ENCODE results near the gene AFTPH. TPM values are rescaled to one million over a fixed set of nuclear protein-coding genes. Genes with fewer than 3 reads are reported as not detected.

Gene AFTPH
- total RNA-seq, 1 experiment from 2014 or later = 42.2 TPM

DNA sequence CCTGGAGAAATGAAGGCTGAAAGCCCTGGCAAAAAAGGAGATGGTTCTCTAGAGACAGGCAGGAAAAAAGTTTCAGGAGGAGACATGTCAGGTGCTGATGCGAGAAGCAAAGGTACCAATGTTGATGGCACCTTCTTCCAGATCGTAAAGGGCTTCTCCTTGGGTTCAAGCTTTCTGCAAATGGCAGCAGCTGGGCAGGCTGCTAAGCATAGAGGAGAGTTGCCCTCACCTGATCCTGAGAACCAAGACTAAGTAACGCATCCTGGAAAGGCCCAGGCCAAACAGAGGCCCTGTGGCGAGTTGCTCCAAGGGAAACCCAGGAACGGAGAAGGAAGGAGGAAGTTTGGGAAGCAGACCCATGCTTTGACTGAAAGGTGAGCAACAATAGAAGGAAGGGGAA lies 23.6 kb upstream of the AFTPH start:
- BruUV-seq (replicated peaks) = no TSS peak
- CTCF ChIA-PET = no interaction called here

DNA sequence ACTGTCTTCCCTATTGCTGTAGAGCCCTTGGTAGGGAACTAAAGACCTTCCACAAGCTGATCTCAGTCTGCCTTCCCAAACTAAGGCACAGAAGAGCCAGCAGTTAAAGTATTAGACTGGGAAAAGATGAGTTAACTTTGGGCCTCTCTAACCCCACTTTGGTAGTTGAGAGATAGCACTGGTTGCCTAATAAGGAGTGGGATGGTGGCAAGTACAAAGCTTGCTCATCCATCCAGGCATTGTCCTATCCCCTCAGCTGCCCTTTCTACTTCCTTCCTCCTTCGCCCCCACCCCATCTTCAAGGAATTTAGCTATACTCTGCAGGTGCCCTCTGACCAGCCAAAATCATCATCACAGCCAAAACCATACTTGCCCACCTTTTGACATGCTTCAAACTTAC lies 22.2 kb upstream of the AFTPH start:
- no peak overlapping the region for H3K27ac Mint-ChIP-seq (ENCODE audit: unreplicated experiment)
- peaks cover 70% of the 10 kb centered on the region for H3K27me3 Mint-ChIP-seq (ENCODE audit: unreplicated experiment)
- H3K4me3 Mint-ChIP-seq (ENCODE audit: low read depth, unreplicated experiment) = no peak overlapping the region
- no peaks in the 10 kb centered on the region for H3K9me3 Mint-ChIP-seq (ENCODE audit: low read depth, unreplicated experiment)
- DNase-seq = no peak
- intact Hi-C loops (cut with micrococcal nuclease; ENCODE audit: unreplicated experiment) = no loop called here
- CTCF ChIA-PET = interaction anchor here (1.5 kb wide), 1 partner anchor 14 kb away, joined by 4 read pairs; no protein-coding TSS in a partner anchor
- TF ChIP-seq, protein P1, sequence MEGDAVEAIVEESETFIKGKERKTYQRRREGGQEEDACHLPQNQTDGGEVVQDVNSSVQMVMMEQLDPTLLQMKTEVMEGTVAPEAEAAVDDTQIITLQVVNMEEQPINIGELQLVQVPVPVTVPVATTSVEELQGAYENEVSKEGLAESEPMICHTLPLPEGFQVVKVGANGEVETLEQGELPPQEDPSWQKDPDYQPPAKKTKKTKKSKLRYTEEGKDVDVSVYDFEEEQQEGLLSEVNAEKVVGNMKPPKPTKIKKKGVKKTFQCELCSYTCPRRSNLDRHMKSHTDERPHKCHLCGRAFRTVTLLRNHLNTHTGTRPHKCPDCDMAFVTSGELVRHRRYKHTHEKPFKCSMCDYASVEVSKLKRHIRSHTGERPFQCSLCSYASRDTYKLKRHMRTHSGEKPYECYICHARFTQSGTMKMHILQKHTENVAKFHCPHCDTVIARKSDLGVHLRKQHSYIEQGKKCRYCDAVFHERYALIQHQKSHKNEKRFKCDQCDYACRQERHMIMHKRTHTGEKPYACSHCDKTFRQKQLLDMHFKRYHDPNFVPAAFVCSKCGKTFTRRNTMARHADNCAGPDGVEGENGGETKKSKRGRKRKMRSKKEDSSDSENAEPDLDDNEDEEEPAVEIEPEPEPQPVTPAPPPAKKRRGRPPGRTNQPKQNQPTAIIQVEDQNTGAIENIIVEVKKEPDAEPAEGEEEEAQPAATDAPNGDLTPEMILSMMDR (IDR thresholded peaks at IDR 0.05; ENCODE audit: unreplicated experiment) = no peak
- no TSS peak for BruUV-seq (replicated peaks)
- no peaks in the 10 kb centered on the region for H3K36me3 Mint-ChIP-seq (ENCODE audit: insufficient read depth, unreplicated experiment)
- no peaks in the 10 kb centered on the region for H3K4me1 Mint-ChIP-seq (ENCODE audit: low read depth, unreplicated experiment)

More for the DNA sequence above, 23.6 kb upstream of the AFTPH start:
- DNase-seq = no peak
- no peak overlapping the region for H3K27ac Mint-ChIP-seq (ENCODE audit: unreplicated experiment)
- peaks cover 73% of the 10 kb centered on the region for H3K27me3 Mint-ChIP-seq (ENCODE audit: unreplicated experiment)
- intact Hi-C loops (cut with micrococcal nuclease; ENCODE audit: unreplicated experiment) = no loop called here
- no peak overlapping the region for H3K4me3 Mint-ChIP-seq (ENCODE audit: low read depth, unreplicated experiment)
- H3K4me1 Mint-ChIP-seq (ENCODE audit: low read depth, unreplicated experiment) = no peaks in the 10 kb centered on the region
- no peaks in the 10 kb centered on the region for H3K9me3 Mint-ChIP-seq (ENCODE audit: low read depth, unreplicated experiment)
- no peaks in the 10 kb centered on the region for H3K36me3 Mint-ChIP-seq (ENCODE audit: insufficient read depth, unreplicated experiment)
- TF ChIP-seq, protein P1 (IDR thresholded peaks at IDR 0.05; ENCODE audit: unreplicated experiment) = no peak

DNA sequence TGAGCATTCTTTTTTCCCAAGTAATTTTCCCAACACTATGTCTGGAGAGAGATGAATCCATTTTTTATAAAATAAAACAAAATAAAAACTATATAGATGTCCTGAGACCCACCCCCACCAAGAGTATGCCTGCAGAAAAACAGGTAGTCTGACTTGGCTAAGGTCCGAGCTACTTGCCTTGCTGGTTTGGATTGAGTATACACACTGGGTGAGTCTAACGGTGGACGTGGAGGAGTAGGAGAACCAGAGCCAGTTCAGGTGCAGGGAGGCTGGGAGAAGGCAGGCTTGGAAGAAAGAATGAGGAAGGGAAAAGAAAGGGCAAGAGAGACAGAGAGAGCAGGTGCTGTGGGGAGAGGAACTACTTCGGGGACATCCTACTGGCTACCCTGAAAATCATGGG lies 21.3 kb upstream of the AFTPH start:
- Mint-ChIP-seq H3K36me3 (ENCODE audit: insufficient read depth, unreplicated experiment) (no peaks in the 10 kb centered on the region), H3K27me3 (ENCODE audit: unreplicated experiment) (peaks cover 61% of the 10 kb centered on the region), H3K27ac (ENCODE audit: unreplicated experiment) (no peak overlapping the region), H3K4me3 (ENCODE audit: low read depth, unreplicated experiment) (no peak overlapping the region), H3K9me3 (ENCODE audit: low read depth, unreplicated experiment) (no peaks in the 10 kb centered on the region), H3K4me1 (ENCODE audit: low read depth, unreplicated experiment) (no peaks in the 10 kb centered on the region)
- TF ChIP-seq, protein P1 (IDR thresholded peaks at IDR 0.05; ENCODE audit: unreplicated experiment) = no peak
- CTCF ChIA-PET = no interaction called here
- BruUV-seq (replicated peaks) = no TSS peak
- intact Hi-C loops (cut with micrococcal nuclease; ENCODE audit: unreplicated experiment) = no loop called here
- DNase-seq = no peak

DNA sequence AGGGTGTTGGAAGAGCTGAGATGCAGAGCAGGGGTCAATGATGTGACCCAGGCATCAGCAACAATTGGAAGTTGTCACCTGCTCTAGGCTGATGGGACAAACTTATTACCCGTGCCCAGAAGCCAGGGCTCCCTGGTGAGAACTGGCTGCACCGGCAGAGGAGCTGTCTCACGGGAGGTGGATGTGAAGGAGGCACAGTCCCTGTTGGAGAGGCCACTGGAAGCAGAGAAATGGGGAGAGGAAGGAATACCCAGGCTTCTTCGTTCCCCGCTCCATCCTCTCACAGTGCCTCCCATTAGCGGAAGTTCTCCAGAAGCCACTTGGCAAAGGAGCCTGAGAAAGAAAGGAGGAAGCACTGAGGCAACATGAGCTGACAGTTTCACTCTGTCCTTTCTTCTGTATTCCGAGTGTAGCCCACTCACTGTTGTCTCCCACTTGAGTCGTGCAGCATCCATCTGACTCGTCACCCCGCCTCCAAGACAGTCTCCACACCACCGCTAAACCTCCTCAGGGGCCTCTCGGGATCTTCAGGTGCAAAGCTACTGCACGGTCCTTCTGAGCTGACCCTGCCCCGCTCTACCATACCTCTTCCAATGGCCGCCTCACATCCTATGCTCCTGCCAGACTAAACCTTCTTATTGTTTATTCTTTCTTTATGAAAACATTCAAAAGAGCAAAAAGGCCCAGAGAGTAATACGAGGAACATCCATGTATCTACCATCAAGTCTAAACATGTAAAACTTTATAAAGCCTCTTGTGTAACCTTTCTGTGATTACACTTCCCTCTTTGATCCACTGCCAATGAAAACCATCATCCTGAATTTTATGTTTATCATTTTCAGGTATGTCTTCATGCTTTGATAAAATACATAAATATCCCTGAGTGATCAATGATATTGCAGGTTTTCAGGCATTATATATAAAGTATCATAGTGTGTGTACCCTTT lies 19.1 kb upstream of the AFTPH start:
- peaks cover 39% of the 10 kb centered on the region for H3K27me3 Mint-ChIP-seq (ENCODE audit: unreplicated experiment)
- H3K4me1 Mint-ChIP-seq (ENCODE audit: low read depth, unreplicated experiment) = no peaks in the 10 kb centered on the region
- BruUV-seq (replicated peaks) = no TSS peak
- H3K4me3 Mint-ChIP-seq (ENCODE audit: low read depth, unreplicated experiment) = no peak overlapping the region
- TF ChIP-seq, protein P1 (IDR thresholded peaks at IDR 0.05; ENCODE audit: unreplicated experiment) = no peak
- CTCF ChIA-PET = no interaction called here
- DNase-seq = no peak
- H3K36me3 Mint-ChIP-seq (ENCODE audit: insufficient read depth, unreplicated experiment) = no peaks in the 10 kb centered on the region
- no peaks in the 10 kb centered on the region for H3K9me3 Mint-ChIP-seq (ENCODE audit: low read depth, unreplicated experiment)
- intact Hi-C loops (cut with micrococcal nuclease; ENCODE audit: unreplicated experiment) = no loop called here
- H3K27ac Mint-ChIP-seq (ENCODE audit: unreplicated experiment) = no peak overlapping the region

Data from Calu3 (cell line).